K562 (cell line): ENCODE measurements around the gene ABHD12. TPM values are rescaled to one million over a fixed set of nuclear protein-coding genes. Genes with fewer than 3 reads are reported as not detected.

ENCODE experiments used
- ATAC-seq: fragments of 200-7000 bp; cut with Tn5 transposase; 3 replicates; pipeline ENCODE4 v1.9.1; 2020; ENCODE audit warnings: moderate library complexity
- BruUV-seq: library from RNA; stranded (reverse); fragments of 400-500 nt; replicated peaks from 2 replicates; lab custom pipeline; 2021; lab: Mats Ljungman, UMichigan
- CTCF ChIA-PET: fragments of 300-600 bp; formaldehyde crosslinking; extraction: SDS; loops from one replicate; lab custom pipeline; 2021; ENCODE audit warnings: low intra/inter-chr PET ratio; lab: Yijun Ruan, JAX
- POLR2A ChIA-PET: fragments of 300-600, 350-650 bp; sonication (Branson Sonifier 250); formaldehyde crosslinking; extraction: SDS; loops from one replicate; lab custom pipeline; 2021; ENCODE audit warnings: antibody characterized with exemption, inconsistent platforms; lab: Yijun Ruan, JAX
- DNase-seq, 4 experiments: peaks; one replicate each; pipeline versions ENCODE4 v3.0.0 to v3.0.0-alpha.2; 2011 to 2018; ENCODE audit warnings: low spot score in 3 of 4, mixed read lengths in 3 of 4; ENCODE audit errors: extremely low read depth in 1 of 4
- FAIRE-seq: peaks from 2 replicates; lab custom pipeline; 2011; peaks lifted over from hg19 to GRCh38; lab: Jason Lieb, UNC
- H2AFZ ChIP-seq: 2 replicates; pipeline ENCODE4 v1.6.0; 2011; ENCODE audit warnings: low read depth, low read length, control low read depth, inconsistent platforms
- H3K27ac ChIP-seq: fragments of 200-600 bp; 3 replicates; pipeline ENCODE4 v1.8.0; 2011; ENCODE audit warnings: low read depth, mild to moderate bottlenecking, control low read depth, inconsistent platforms, low read length, moderate library complexity, mixed read lengths; ENCODE audit errors: extremely low read depth
- H3K27me3 ChIP-seq, 2 experiments: fragments of 300-600 bp in 1 of 2; 2 replicates in 1 of 2; 3 replicates in 1 of 2; pipeline versions ENCODE4 v1.6.0 to v1.8.0; 2011; ENCODE audit warnings: inconsistent platforms in 2 of 2, low read length in 2 of 2, mild to moderate bottlenecking in 1 of 2, mixed read lengths in 1 of 2, moderate library complexity in 1 of 2; ENCODE audit not compliant: control insufficient read depth in 2 of 2, insufficient read depth in 2 of 2
- H3K36me3 ChIP-seq: fragments of 300-600 bp; 3 replicates; pipeline ENCODE4 v1.8.0; 2011; ENCODE audit warnings: mild to moderate bottlenecking, low read length, inconsistent platforms; ENCODE audit not compliant: control insufficient read depth, insufficient read depth
- H3K4me1 ChIP-seq, 2 experiments: fragments of 200-600 bp in 1 of 2; replicated peaks in 1 of 2; 2 replicates in 1 of 2; 3 replicates in 1 of 2; pipeline versions ENCODE4 v1.5.1 to v1.8.0; 2011; ENCODE audit warnings: inconsistent platforms in 2 of 2, low read length in 2 of 2, mild to moderate bottlenecking in 1 of 2, mixed read lengths in 1 of 2, moderate library complexity in 1 of 2; ENCODE audit not compliant: control insufficient read depth in 2 of 2, insufficient read depth in 2 of 2
- H3K4me2 ChIP-seq: 2 replicates; pipeline ENCODE4 v1.6.1; 2011; ENCODE audit warnings: low read length, control low read depth, inconsistent platforms, mixed read lengths; ENCODE audit not compliant: insufficient read depth
- H3K4me3 ChIP-seq: fragments of 200-600 bp; sonication (generic), shearing (Covaris generic); 2 replicates; pipeline ENCODE4 v1.5.1; 2016; ENCODE audit warnings: control low read depth, inconsistent platforms
- H3K79me2 ChIP-seq: fragments of 200-600 bp; 3 replicates; pipeline ENCODE4 v1.8.0; 2011; ENCODE audit warnings: low read length, inconsistent platforms; ENCODE audit not compliant: control insufficient read depth, insufficient read depth
- H3K9ac ChIP-seq, 2 experiments: 2 replicates each; pipeline versions ENCODE4 v1.6.0 to v1.6.1; 2011; ENCODE audit warnings: low read depth in 2 of 2, low read length in 2 of 2, control low read depth in 1 of 2, inconsistent platforms in 1 of 2, mild to moderate bottlenecking in 1 of 2, mixed read lengths in 1 of 2; ENCODE audit not compliant: insufficient read depth in 1 of 2
- H3K9me1 ChIP-seq: one replicate; pipeline ENCODE4 v1.6.0; 2011; ENCODE audit warnings: inconsistent platforms, mild to moderate bottlenecking, low read length, moderate library complexity; ENCODE audit not compliant: control insufficient read depth, insufficient read depth
- H3K9me3 ChIP-seq: replicated peaks from 2 replicates; pipeline ENCODE4 v1.5.1; 2011; ENCODE audit warnings: low read depth, low read length, inconsistent platforms; ENCODE audit not compliant: control insufficient read depth, insufficient read depth
- H4K20me1 ChIP-seq: replicated peaks from 2 replicates; pipeline ENCODE4 v1.6.1; 2011; ENCODE audit warnings: low read length, inconsistent platforms, mixed read lengths; ENCODE audit not compliant: control insufficient read depth, insufficient read depth
- ATF2 ChIP-seq: sonication (generic); formaldehyde crosslinking; IDR thresholded peaks from 2 replicates; pipeline ENCODE4 v1.8.1; 2022; ENCODE audit warnings: missing genetic modification reagents
- CBX8 ChIP-seq: fragments of 200-600 bp; sonication (generic); IDR thresholded peaks from 2 replicates; pipeline ENCODE4 v1.6.1; 2012; ENCODE audit warnings: borderline replicate concordance, mixed run types, low read depth, mild to moderate bottlenecking, moderate library complexity, mixed read lengths, low read length, control low read depth, inconsistent platforms; ENCODE audit not compliant: poor library complexity, severe bottlenecking; ENCODE audit errors: extremely low read depth
- E2F1 ChIP-seq: sonication (generic); formaldehyde crosslinking; IDR thresholded peaks from 2 replicates; pipeline ENCODE4 v1.8.1; 2023; ENCODE audit warnings: mild to moderate bottlenecking, missing genetic modification reagents, moderate library complexity
- EP300 ChIP-seq: IDR thresholded peaks from 2 replicates; pipeline ENCODE4 v1.6.1; 2012; ENCODE audit warnings: low read length, improper control_type of control experiment
- IFI16 ChIP-seq: fragments of 250-450 bp; sonication (Bioruptor Pico); IDR thresholded peaks from 2 replicates; pipeline ENCODE4 v2.1.2; 2022; ENCODE audit warnings: mild to moderate bottlenecking, inconsistent platforms
- MAZ ChIP-seq, 2 experiments: fragments of 450-650 bp in 1 of 2; sonication (generic) in 1 of 2; formaldehyde crosslinking; IDR thresholded peaks in 1 of 2; conservative IDR thresholded peaks in 1 of 2; 2 replicates each; pipeline versions ENCODE4 v1.4.0 to v1.5.0; 2020; ENCODE audit warnings: mild to moderate bottlenecking in 1 of 2, missing genetic modification reagents in 1 of 2
- MCM3 ChIP-seq: fragments of 450-650 bp; IDR thresholded peaks from 2 replicates; pipeline ENCODE4 v1.6.1; 2016
- NFE2L1 ChIP-seq: fragments of 450-650 bp; IDR thresholded peaks from 2 replicates; pipeline ENCODE4 v1.6.1; 2016; ENCODE audit warnings: missing genetic modification characterization, low read depth, mild to moderate bottlenecking, missing compliant biosample characterization, moderate library complexity, borderline replicate concordance
- RFX7 ChIP-seq: fragments of 250-450 bp; sonication (Bioruptor Pico); IDR thresholded peaks from 2 replicates; pipeline ENCODE4 v1.5.1; 2021; ENCODE audit warnings: mild to moderate bottlenecking
- SRSF1 ChIP-seq: fragments of 200-400 bp; formaldehyde crosslinking; IDR thresholded peaks from 2 replicates; pipeline ENCODE4 v1.6.1; 2017; ENCODE audit warnings: mild to moderate bottlenecking, low read depth, low read length, moderate library complexity
- THRA ChIP-seq: fragments of 450-650 bp; IDR thresholded peaks from 2 replicates; pipeline ENCODE4 v1.6.1; 2017; ENCODE audit warnings: mild to moderate bottlenecking, moderate library complexity
- TRIM25 ChIP-seq: fragments of 450-650 bp; IDR thresholded peaks from 2 replicates; pipeline ENCODE4 v1.7.0; 2016; ENCODE audit warnings: borderline replicate concordance
- YBX1 ChIP-seq: fragments of 450-650 bp; IDR thresholded peaks from 2 replicates; pipeline ENCODE4 v1.7.1; 2016; ENCODE audit warnings: mild to moderate bottlenecking
- ZNF124 ChIP-seq: sonication (generic); formaldehyde crosslinking; IDR thresholded peaks from 2 replicates; pipeline ENCODE4 v1.8.1; 2022; ENCODE audit warnings: missing genetic modification reagents
- ZNF699 ChIP-seq: fragments of 250-450 bp; sonication (Bioruptor Pico); IDR thresholded peaks from 2 replicates; pipeline ENCODE4 v1.8.0; 2021; ENCODE audit warnings: mild to moderate bottlenecking, moderate library complexity; ENCODE audit not compliant: insufficient replicate concordance
- ZNF75A ChIP-seq: fragments of 450-650 bp; formaldehyde crosslinking; IDR thresholded peaks from 2 replicates; pipeline ENCODE4 v1.4.0; 2020; ENCODE audit warnings: mild to moderate bottlenecking
- WGBS: fragments of 100-300 bp; shearing (Covaris generic); methylation state at CpG from one replicate; pipeline ENCODE4 v1.1.6; 2016; ENCODE audit warnings: low coverage, mixed read lengths; ENCODE audit not compliant: insufficient coverage; ENCODE audit errors: missing lambda C conversion rate; 5-methylcytosine and 5-hydroxymethylcytosine counted together
- in situ Hi-C: fragments of 300-500 bp; cut with MboI; formaldehyde crosslinking; loops from 4 replicates; pipeline ENCODE4 v1.15.0; 2018; ENCODE audit warnings: inconsistent platforms, mixed read lengths
- intact Hi-C: fragments of 100-400 bp; cut with micrococcal nuclease; formaldehyde crosslinking; loops from 2 replicates; pipeline ENCODE4 v1.14.2; 2022
- polyA plus RNA-seq, 8 experiments: library from polyadenylated mRNA; depleted of rRNA in 4 of 8; stranded (reverse) in 5 of 8; unstranded in 3 of 8; fragments of >200 nt; fragmentation: Nextera tagmentation in 2 of 8; fragmentation: Illumina TruSeq in 1 of 8; extraction: Ambion mirVana in 2 of 8; extraction: Trizol in 1 of 8; gene quantifications; 2 replicates each; pipeline versions ENCODE4 v1.2.1 to v1.2.3, GENCODE V29; 2011 to 2014; ENCODE audit warnings: inconsistent platforms in 1 of 8, missing spikeins in 1 of 8
- total RNA-seq, 7 experiments: library from RNA; depleted of rRNA in 6 of 7; stranded (reverse); fragments of >200 nt in 6 of 7; fragmentation: Illumina TruSeq in 2 of 7; extraction: Trizol in 2 of 7; gene quantifications; 2 replicates each; pipeline versions ENCODE4 v1.2.1 to v1.2.3, GENCODE V29; 2011 to 2021; ENCODE audit warnings: low replicate concordance in 1 of 7

Gene ABHD12
- total and polyA plus RNA-seq, 9 of the 15 experiments (the other 6 are each of a cell fraction or from before 2014, with no cell fraction given) = 0.65 to 15.6 (median 9.1) TPM

- Histone ChIP-seq H3K36me3 (peaks cover 6% of the 10 kb centered on the region; the same call in 2 of the 3 replicates), H2AFZ (0 out of 2 replicates have a peak overlapping the region, but pooled peaks have one; percentile 48), H3K79me2 (no peaks in the 10 kb centered on the region), H3K9ac (peak overlapping the region; percentile 23 to 81; a peak in 2 of 4 replicates), H3K4me2 (peak overlapping the region; percentile 68), H3K27ac (peak overlapping the region; percentile 73; the same call in 2 of the 3 replicates), H4K20me1 (no peaks in the 10 kb centered on the region), H3K4me3 (no peak overlapping the region), H3K9me1 (peaks cover 12% of the 10 kb centered on the region), H3K4me1 (peaks cover 32 to 41% of the 10 kb centered on the region in 2 experiments), H3K9me3 (no peaks in the 10 kb centered on the region), H3K27me3 (no peaks in the 10 kb centered on the region)
- no TSS peak for BruUV-seq
- no peak for FAIRE-seq
- in situ Hi-C loops = no loop called here
- no peak for ATAC-seq
- WGBS = 47% methylated on average over 6 of the region's 6 CpGs
- ChIA-PET CTCF (no interaction called here), POLR2A (no interaction called here)
- no peak for DNase-seq
- intact Hi-C loops = loop anchor here (1.0 to 2.0 kb wide), 2 partner anchors 80 to 88 kb away; partner anchors contain the start of gene ABHD12
- TF ChIP-seq RFX7 (CRISPR knock-in tag) = no peak
- TF ChIP-seq ZNF75A = no peak
- TF ChIP-seq EP300 = no peak
- TF ChIP-seq CBX8 = no peak
- no peak for TF ChIP-seq MAZ (CRISPR knock-in tag; conservative IDR thresholded peaks at IDR 0.05 in 1 of 2, IDR thresholded peaks at IDR 0.05 in 1 of 2)
- TF ChIP-seq IFI16 (CRISPR knock-in tag) = no peak
- TF ChIP-seq SRSF1 = no peak
- no peak for TF ChIP-seq YBX1
- TF ChIP-seq E2F1 (CRISPR knock-in tag) = no peak
- no peak for TF ChIP-seq ZNF124
- no peak for TF ChIP-seq THRA
- TF ChIP-seq MCM3 = no peak
- TF ChIP-seq TRIM25 = no peak
- no peak for TF ChIP-seq NFE2L1
- TF ChIP-seq ZNF699 (CRISPR knock-in tag) = no peak
- TF ChIP-seq ATF2 = no peak
Observed at GRCh38 chr20:25310921-25311728, 79.5 kb downstream of the ABHD12 start.
